Measurements from ENCODE around the gene RNF43. TPM values are rescaled to one million over a fixed set of nuclear protein-coding genes. Genes with fewer than 3 reads are reported as not detected.

Gene RNF43
- total RNA-seq (2022), result 2.9 and 4.5 TPM in 2 replicates
- percentile 46 among the genes with signal in this experiment for Bru-seq, nascent RNA
- BruChase-seq, experiment 1, labeled RNA remaining after a 6-hour chase, result percentile 38 among the genes with signal in this experiment
- percentile 53 among the genes with signal in this experiment for BruChase-seq, experiment 2, labeled RNA remaining after a 2-hour chase
- long read RNA-seq, full-length matches to known transcripts, result 1 of 3 reads
- long read RNA-seq, partial matches to known transcripts, result 0 of 3 reads
- long read RNA-seq, other reads (novel, unspliced or antisense), result 2 of 3 reads

GRCh38 chr17:58417300-58418092 lies at the start of gene RNF43:
Gene RNF43 (minus strand): TSS chr17:58417534. CDS start chr17:58415577, 1,957 bp downstream.
- H3K27ac Mint-ChIP-seq (ENCODE audit: unreplicated experiment), result peak within 1 kb of the TSS; percentile 83
- intact Hi-C loops (cut with micrococcal nuclease; ENCODE audit: unreplicated experiment), result loop anchor here (1.0 to 2.0 kb wide), 4 partner anchors 17 to 100 kb away; partner anchors contain the start of gene SUPT4H1
- TF ChIP-seq CTCF (IDR thresholded peaks at IDR 0.05; ENCODE audit: unreplicated experiment), result peak; percentile 45
- no TSS peak for BruUV-seq (replicated peaks)
- H3K27me3 Mint-ChIP-seq (ENCODE audit: unreplicated experiment), result no peaks in the 10 kb centered on the region
- peak; percentile 94 for DNase-seq
- H3K4me1 Mint-ChIP-seq (ENCODE audit: low read depth, unreplicated experiment), result peaks cover 20% of the 10 kb centered on the region
- CTCF ChIA-PET, result interaction anchor here (0.6 to 2.6 kb wide), 17 partner anchors 12 to 471 kb away, joined by 3 to 40 read pairs (median 4); partner anchors contain the start of gene SUPT4H1
- H3K4me3 Mint-ChIP-seq (ENCODE audit: low read depth, unreplicated experiment), result peak within 1 kb of the TSS; percentile 77
- peaks cover 14% of the 10 kb centered on the region for H3K36me3 Mint-ChIP-seq (ENCODE audit: insufficient read depth, unreplicated experiment)
- no peaks in the 10 kb centered on the region for H3K9me3 Mint-ChIP-seq (ENCODE audit: low read depth, unreplicated experiment)

GRCh38 chr17:58455491-58455890 lies 38.2 kb upstream of the RNF43 start:
- intact Hi-C loops (cut with micrococcal nuclease; ENCODE audit: unreplicated experiment), result no loop called here
- no peaks in the 10 kb centered on the region for H3K4me1 Mint-ChIP-seq (ENCODE audit: low read depth, unreplicated experiment)
- H3K27ac Mint-ChIP-seq (ENCODE audit: unreplicated experiment), result no peak overlapping the region
- peaks cover 9% of the 10 kb centered on the region for H3K27me3 Mint-ChIP-seq (ENCODE audit: unreplicated experiment)
- no peaks in the 10 kb centered on the region for H3K9me3 Mint-ChIP-seq (ENCODE audit: low read depth, unreplicated experiment)
- TF ChIP-seq CTCF (IDR thresholded peaks at IDR 0.05; ENCODE audit: unreplicated experiment), result no peak
- DNase-seq, result no peak
- BruUV-seq (replicated peaks), result no TSS peak
- CTCF ChIA-PET, result no interaction called here
- no peaks in the 10 kb centered on the region for H3K36me3 Mint-ChIP-seq (ENCODE audit: insufficient read depth, unreplicated experiment)
- no peak overlapping the region for H3K4me3 Mint-ChIP-seq (ENCODE audit: low read depth, unreplicated experiment)

- Mint-ChIP-seq H3K4me3 (ENCODE audit: low read depth, unreplicated experiment) (no peak overlapping the region), H3K4me1 (ENCODE audit: low read depth, unreplicated experiment) (no peaks in the 10 kb centered on the region), H3K36me3 (ENCODE audit: insufficient read depth, unreplicated experiment) (no peaks in the 10 kb centered on the region), H3K27ac (ENCODE audit: unreplicated experiment) (no peak overlapping the region), H3K27me3 (ENCODE audit: unreplicated experiment) (peaks cover 9% of the 10 kb centered on the region), H3K9me3 (ENCODE audit: low read depth, unreplicated experiment) (no peaks in the 10 kb centered on the region)
- no TSS peak for BruUV-seq (replicated peaks)
- CTCF ChIA-PET, result no interaction called here
- DNase-seq, result no peak
- intact Hi-C loops (cut with micrococcal nuclease; ENCODE audit: unreplicated experiment), result no loop called here
- no peak for TF ChIP-seq CTCF (IDR thresholded peaks at IDR 0.05; ENCODE audit: unreplicated experiment)
Measured at GRCh38 chr17:58452738-58453137, 35.4 kb upstream of the RNF43 start.

GRCh38 chr17:58447039-58447975 lies 30.0 kb upstream of the RNF43 start:
- H3K27me3 Mint-ChIP-seq (ENCODE audit: unreplicated experiment), result peaks cover 31% of the 10 kb centered on the region
- no TSS peak for BruUV-seq (replicated peaks)
- H3K27ac Mint-ChIP-seq (ENCODE audit: unreplicated experiment), result no peak overlapping the region
- H3K4me3 Mint-ChIP-seq (ENCODE audit: low read depth, unreplicated experiment), result no peak overlapping the region
- CTCF ChIA-PET, result interaction anchor here (2.0 kb wide), 1 partner anchor 130 kb away, joined by 8 read pairs; no protein-coding TSS in a partner anchor
- TF ChIP-seq CTCF (IDR thresholded peaks at IDR 0.05; ENCODE audit: unreplicated experiment), result peak; percentile 39
- no peaks in the 10 kb centered on the region for H3K9me3 Mint-ChIP-seq (ENCODE audit: low read depth, unreplicated experiment)
- H3K4me1 Mint-ChIP-seq (ENCODE audit: low read depth, unreplicated experiment), result no peaks in the 10 kb centered on the region
- intact Hi-C loops (cut with micrococcal nuclease; ENCODE audit: unreplicated experiment), result loop anchor here (1.0 kb wide), 1 partner anchor 130 kb away; no protein-coding TSS in a partner anchor
- peak; percentile 74 for DNase-seq
- no peaks in the 10 kb centered on the region for H3K36me3 Mint-ChIP-seq (ENCODE audit: insufficient read depth, unreplicated experiment)

Measured in Calu3 (cell line).